WTC11 (cell line): Measurements from ENCODE around the gene KIF26A.

Experiments
- ATF2 ChIP-seq: sonication (generic); formaldehyde crosslinking; IDR thresholded peaks from 2 replicates; pipeline ENCODE4 v1.8.1; 2022; ENCODE audit warnings: low read depth, missing genetic modification reagents, borderline replicate concordance
- CREB1 ChIP-seq: sonication (generic); formaldehyde crosslinking; IDR thresholded peaks from 2 replicates; pipeline ENCODE4 v1.8.0; 2023; ENCODE audit warnings: mild to moderate bottlenecking, missing genetic modification reagents
- ESRRA ChIP-seq: sonication (generic); formaldehyde crosslinking; IDR thresholded peaks from 2 replicates; pipeline ENCODE4 v1.8.1; 2022; ENCODE audit warnings: mild to moderate bottlenecking, missing genetic modification reagents, borderline replicate concordance
- MAX ChIP-seq: sonication (generic); formaldehyde crosslinking; IDR thresholded peaks from 2 replicates; pipeline ENCODE4 v1.8.0; 2022; ENCODE audit warnings: mild to moderate bottlenecking, missing genetic modification reagents
- NR3C1 ChIP-seq: sonication (generic); formaldehyde crosslinking; conservative IDR thresholded peaks from 2 replicates; pipeline ENCODE4 v1.8.1; 2023; ENCODE audit warnings: low read depth, mild to moderate bottlenecking, missing genetic modification reagents
- TEAD4 ChIP-seq: sonication (generic); formaldehyde crosslinking; IDR thresholded peaks from 2 replicates; pipeline ENCODE4 v1.8.0; 2022; ENCODE audit warnings: mild to moderate bottlenecking, missing genetic modification reagents
- TP53 ChIP-seq: sonication (generic); formaldehyde crosslinking; IDR thresholded peaks from 2 replicates; pipeline ENCODE4 v1.8.1; 2023; ENCODE audit warnings: mild to moderate bottlenecking, missing genetic modification reagents
- ZNF423 ChIP-seq: fragments of 250-450 bp; sonication (Bioruptor Pico); IDR thresholded peaks from 2 replicates; pipeline ENCODE4 v2.1.2; 2022; ENCODE audit warnings: mild to moderate bottlenecking, moderate library complexity
- TF ChIP-seq, protein P1 (sequence below): fragments of 200-600 bp; IDR thresholded peaks from 2 replicates; pipeline ENCODE4 v1.8.0; 2022; ENCODE audit warnings: antibody characterized with exemption
- TF ChIP-seq, protein P2 (sequence below): sonication (generic); formaldehyde crosslinking; IDR thresholded peaks from 2 replicates; pipeline ENCODE4 v1.8.1; 2023; ENCODE audit warnings: mild to moderate bottlenecking, missing genetic modification reagents
- TF ChIP-seq, protein P3 (sequence below): sonication (generic); formaldehyde crosslinking; IDR thresholded peaks from 2 replicates; pipeline ENCODE4 v1.8.0; 2022; ENCODE audit warnings: mild to moderate bottlenecking, missing genetic modification reagents

- TF ChIP-seq, protein P1, sequence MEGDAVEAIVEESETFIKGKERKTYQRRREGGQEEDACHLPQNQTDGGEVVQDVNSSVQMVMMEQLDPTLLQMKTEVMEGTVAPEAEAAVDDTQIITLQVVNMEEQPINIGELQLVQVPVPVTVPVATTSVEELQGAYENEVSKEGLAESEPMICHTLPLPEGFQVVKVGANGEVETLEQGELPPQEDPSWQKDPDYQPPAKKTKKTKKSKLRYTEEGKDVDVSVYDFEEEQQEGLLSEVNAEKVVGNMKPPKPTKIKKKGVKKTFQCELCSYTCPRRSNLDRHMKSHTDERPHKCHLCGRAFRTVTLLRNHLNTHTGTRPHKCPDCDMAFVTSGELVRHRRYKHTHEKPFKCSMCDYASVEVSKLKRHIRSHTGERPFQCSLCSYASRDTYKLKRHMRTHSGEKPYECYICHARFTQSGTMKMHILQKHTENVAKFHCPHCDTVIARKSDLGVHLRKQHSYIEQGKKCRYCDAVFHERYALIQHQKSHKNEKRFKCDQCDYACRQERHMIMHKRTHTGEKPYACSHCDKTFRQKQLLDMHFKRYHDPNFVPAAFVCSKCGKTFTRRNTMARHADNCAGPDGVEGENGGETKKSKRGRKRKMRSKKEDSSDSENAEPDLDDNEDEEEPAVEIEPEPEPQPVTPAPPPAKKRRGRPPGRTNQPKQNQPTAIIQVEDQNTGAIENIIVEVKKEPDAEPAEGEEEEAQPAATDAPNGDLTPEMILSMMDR: no peak
- TF ChIP-seq TP53 (CRISPR knock-in tag) (no peak), TEAD4 (no peak), NR3C1 (CRISPR knock-in tag) (no peak), MAX (CRISPR knock-in tag) (no peak), CREB1 (CRISPR knock-in tag) (no peak), ESRRA (no peak), ATF2 (CRISPR knock-in tag) (no peak), ZNF423 (CRISPR knock-in tag) (no peak)
- TF ChIP-seq, protein P2, sequence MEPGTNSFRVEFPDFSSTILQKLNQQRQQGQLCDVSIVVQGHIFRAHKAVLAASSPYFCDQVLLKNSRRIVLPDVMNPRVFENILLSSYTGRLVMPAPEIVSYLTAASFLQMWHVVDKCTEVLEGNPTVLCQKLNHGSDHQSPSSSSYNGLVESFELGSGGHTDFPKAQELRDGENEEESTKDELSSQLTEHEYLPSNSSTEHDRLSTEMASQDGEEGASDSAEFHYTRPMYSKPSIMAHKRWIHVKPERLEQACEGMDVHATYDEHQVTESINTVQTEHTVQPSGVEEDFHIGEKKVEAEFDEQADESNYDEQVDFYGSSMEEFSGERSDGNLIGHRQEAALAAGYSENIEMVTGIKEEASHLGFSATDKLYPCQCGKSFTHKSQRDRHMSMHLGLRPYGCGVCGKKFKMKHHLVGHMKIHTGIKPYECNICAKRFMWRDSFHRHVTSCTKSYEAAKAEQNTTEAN (CRISPR knock-in tag): no peak
- TF ChIP-seq, protein P3, sequence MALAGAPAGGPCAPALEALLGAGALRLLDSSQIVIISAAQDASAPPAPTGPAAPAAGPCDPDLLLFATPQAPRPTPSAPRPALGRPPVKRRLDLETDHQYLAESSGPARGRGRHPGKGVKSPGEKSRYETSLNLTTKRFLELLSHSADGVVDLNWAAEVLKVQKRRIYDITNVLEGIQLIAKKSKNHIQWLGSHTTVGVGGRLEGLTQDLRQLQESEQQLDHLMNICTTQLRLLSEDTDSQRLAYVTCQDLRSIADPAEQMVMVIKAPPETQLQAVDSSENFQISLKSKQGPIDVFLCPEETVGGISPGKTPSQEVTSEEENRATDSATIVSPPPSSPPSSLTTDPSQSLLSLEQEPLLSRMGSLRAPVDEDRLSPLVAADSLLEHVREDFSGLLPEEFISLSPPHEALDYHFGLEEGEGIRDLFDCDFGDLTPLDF: no peak
Measured at GRCh38 chr14:104112113-104112505, 26.3 kb upstream of the KIF26A start.
